Stimulated activated memory B cell treated with anti-CD40 and anti-IgM and Interleukin-4, amounts not matched to agents 10 μg/mL and 1 μg/mL and 100 μg/mL, for 72 hours (primary cell): Measurements from ENCODE around the gene SIPA1.
"Not testable (repeated sequence)": the region's sequence is repeated elsewhere in the genome, so short reads cannot be mapped to it uniquely, and the experiment has no call there.

Source experiments
- ATAC-seq: fragments of 150-1000 bp; cut with Tn5 transposase; 2 replicates; pipeline ENCODE4 v1.10.0; 2021
- H3K27ac Mint-ChIP-seq: one replicate; pipeline ENCODE4 v1.8.0; 2022; ENCODE audit warnings: mild to moderate bottlenecking, mixed read lengths
- H3K27me3 Mint-ChIP-seq: one replicate; pipeline ENCODE4 v1.8.0; 2022; ENCODE audit warnings: mixed read lengths
- H3K36me3 Mint-ChIP-seq: one replicate; pipeline ENCODE4 v1.8.0; 2022; ENCODE audit warnings: mixed read lengths
- H3K4me1 Mint-ChIP-seq: one replicate; pipeline ENCODE4 v1.8.0; 2022; ENCODE audit warnings: mixed read lengths
- H3K4me3 Mint-ChIP-seq: one replicate; pipeline ENCODE4 v1.8.0; 2022; ENCODE audit warnings: mild to moderate bottlenecking, moderate library complexity, mixed read lengths
- H3K9me3 Mint-ChIP-seq: one replicate; pipeline ENCODE4 v1.8.0; 2022; ENCODE audit warnings: mixed read lengths

Gene SIPA1

DNA sequence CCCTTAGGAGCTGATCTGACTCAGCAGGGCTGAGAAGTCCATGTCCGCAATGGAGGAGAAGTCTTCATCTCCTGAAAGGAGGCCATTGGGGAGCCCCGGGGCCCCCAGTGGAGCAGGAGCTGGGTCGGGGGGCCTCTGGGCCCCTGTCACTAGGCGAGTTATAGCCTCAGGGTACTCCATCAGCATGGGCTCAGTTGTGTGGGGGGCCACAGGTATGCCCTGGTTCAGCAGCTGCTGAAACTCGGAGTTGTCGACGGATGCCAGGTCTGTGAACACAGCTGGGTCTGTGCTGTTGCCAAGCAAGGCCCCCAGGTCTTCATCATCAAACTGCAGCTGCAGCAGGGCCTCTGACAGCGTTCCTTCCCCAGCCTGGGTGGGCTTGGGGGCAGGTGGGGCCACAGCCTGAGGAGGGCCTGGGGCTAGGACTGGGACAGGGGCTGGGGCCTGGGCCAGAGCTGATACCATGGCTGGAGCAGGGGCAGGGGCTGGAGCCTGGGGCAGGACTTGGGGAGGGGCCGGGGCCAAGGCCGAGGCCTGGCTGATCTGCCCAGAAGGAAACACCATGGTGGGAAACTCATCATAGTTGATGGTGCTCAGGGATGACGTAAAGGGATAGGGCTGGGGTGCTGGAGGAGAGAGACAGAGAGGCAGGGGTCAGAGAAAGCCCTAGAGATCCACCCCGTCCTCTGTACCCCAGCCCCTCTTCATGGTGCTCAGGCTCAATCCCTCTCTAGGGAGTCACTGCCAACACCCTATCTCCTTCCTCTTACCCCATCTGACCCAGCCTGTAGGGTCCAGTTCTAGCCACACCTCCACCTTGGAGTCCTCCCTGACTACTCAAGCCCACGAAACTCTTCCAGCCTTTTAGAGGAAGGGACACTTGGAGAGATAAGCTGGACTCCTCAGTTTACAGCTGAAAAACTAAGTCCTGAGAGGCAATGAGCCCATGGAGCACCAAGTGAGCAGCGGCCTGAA, 16.8 kb downstream of the SIPA1 start:
- Mint-ChIP-seq H3K27me3 (no peaks in the 10 kb centered on the region), H3K9me3 (no peaks in the 10 kb centered on the region), H3K4me1 (peaks cover 79% of the 10 kb centered on the region), H3K27ac (no peak overlapping the region), H3K4me3 (no peak overlapping the region), H3K36me3 (peaks cover 72% of the 10 kb centered on the region)
- no peak for ATAC-seq

GRCh38 chr11:65655570-65656332, 17.9 kb downstream of the SIPA1 start:
- Mint-ChIP-seq H3K27me3 (no peaks in the 10 kb centered on the region), H3K9me3 (no peaks in the 10 kb centered on the region), H3K4me1 (peaks cover 79% of the 10 kb centered on the region), H3K36me3 (peaks cover 72% of the 10 kb centered on the region), H3K27ac (peak overlapping the region; percentile 58), H3K4me3 (no peak overlapping the region)
- no peak for ATAC-seq

DNA sequence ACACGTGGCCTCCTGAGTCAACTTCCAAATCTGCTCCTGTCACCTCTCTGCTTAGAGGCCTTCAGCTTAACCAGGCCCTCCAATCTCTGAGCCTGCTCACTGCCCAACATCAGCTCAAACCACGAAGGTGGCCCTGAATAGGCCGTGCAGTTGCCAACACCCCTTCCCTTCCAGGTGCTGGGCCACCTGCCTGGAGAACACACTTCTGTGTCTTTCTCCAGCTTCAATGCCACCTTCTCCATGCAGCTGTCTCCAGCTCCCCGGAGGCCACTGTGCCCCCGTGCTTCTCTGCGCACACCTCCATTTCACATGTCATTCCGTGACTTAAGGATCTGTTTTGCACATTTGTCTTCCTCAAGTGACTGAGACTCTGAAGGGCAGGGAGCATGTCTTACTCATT, 19.5 kb downstream of the SIPA1 start:
- no peaks in the 10 kb centered on the region for H3K27me3 Mint-ChIP-seq
- no peak overlapping the region for H3K4me3 Mint-ChIP-seq
- no peak overlapping the region for H3K27ac Mint-ChIP-seq
- peaks cover 58% of the 10 kb centered on the region for H3K36me3 Mint-ChIP-seq
- H3K9me3 Mint-ChIP-seq, result no peaks in the 10 kb centered on the region
- H3K4me1 Mint-ChIP-seq, result peaks cover 68% of the 10 kb centered on the region
- no peak for ATAC-seq

GRCh38 chr11:65658174-65659021, 20.5 kb downstream of the SIPA1 start:
- Mint-ChIP-seq H3K27me3 (no peaks in the 10 kb centered on the region), H3K36me3 (peaks cover 58% of the 10 kb centered on the region), H3K27ac (peak overlapping the region; percentile 61), H3K9me3 (no peaks in the 10 kb centered on the region), H3K4me1 (peaks cover 61% of the 10 kb centered on the region), H3K4me3 (no peak overlapping the region)
- no peak for ATAC-seq

DNA sequence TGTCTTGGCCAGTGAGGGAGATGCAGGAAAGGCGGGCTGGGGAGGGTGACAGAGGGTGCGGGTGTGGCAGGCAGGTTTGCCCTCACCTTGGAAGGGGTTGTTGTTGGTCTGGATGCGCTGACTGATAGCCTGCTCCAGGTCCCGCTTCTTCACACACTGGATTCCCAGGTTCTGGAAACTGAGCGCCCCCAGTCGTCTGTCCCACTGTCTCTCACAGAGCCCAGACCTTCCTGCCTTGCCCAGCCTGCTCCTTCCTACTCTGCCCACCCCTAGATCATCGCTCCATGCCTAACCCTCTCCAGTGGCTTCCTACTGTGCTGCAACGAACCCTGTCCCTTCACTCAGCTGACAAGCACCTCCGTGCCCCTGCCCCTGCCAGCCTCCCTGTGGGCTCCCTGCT, 22.1 kb downstream of the SIPA1 start:
- peaks cover 51% of the 10 kb centered on the region for H3K4me1 Mint-ChIP-seq
- no peak overlapping the region for H3K4me3 Mint-ChIP-seq
- H3K36me3 Mint-ChIP-seq, result peaks cover 49% of the 10 kb centered on the region
- no peak for ATAC-seq
- H3K9me3 Mint-ChIP-seq, result no peaks in the 10 kb centered on the region
- H3K27ac Mint-ChIP-seq, result peak overlapping the region; percentile 61
- H3K27me3 Mint-ChIP-seq, result no peaks in the 10 kb centered on the region

DNA sequence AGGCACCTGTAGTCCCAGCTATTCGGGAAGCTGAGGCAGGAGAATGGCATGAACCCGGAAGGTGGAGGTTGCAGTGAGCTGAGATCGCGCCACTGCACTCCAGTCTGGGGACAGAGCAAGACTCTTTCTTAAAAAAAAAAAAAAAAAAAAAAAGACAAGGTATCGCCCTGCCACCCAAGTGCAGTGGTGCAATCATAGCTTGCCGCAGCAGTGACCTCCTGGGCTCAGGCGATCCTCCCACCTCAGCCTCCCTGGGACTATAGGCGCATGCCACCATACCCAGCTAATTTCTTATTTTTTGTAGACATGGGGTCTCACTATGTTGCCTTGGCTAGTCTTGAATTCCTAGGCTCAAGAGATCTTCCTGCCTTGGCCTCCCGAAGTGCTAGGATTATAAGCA, 23.0 kb downstream of the SIPA1 start:
- not testable (repeated sequence) for ATAC-seq, H3K27me3 Mint-ChIP-seq, H3K9me3 Mint-ChIP-seq, H3K4me3 Mint-ChIP-seq
- peaks cover 44% of the 10 kb centered on the region for H3K36me3 Mint-ChIP-seq
- peak overlapping the region; percentile 93 for H3K27ac Mint-ChIP-seq
- H3K4me1 Mint-ChIP-seq, result peaks cover 48% of the 10 kb centered on the region

- Mint-ChIP-seq H3K36me3 (peaks cover 36% of the 10 kb centered on the region), H3K9me3 (no peaks in the 10 kb centered on the region), H3K27ac (peak overlapping the region; percentile 93), H3K27me3 (no peaks in the 10 kb centered on the region), H3K4me1 (peaks cover 41% of the 10 kb centered on the region), H3K4me3 (peak overlapping the region; percentile 80)
- no peak for ATAC-seq
These were observed 23.8 kb downstream of the SIPA1 start for GRCh38 chr11:65661599-65662246.

DNA sequence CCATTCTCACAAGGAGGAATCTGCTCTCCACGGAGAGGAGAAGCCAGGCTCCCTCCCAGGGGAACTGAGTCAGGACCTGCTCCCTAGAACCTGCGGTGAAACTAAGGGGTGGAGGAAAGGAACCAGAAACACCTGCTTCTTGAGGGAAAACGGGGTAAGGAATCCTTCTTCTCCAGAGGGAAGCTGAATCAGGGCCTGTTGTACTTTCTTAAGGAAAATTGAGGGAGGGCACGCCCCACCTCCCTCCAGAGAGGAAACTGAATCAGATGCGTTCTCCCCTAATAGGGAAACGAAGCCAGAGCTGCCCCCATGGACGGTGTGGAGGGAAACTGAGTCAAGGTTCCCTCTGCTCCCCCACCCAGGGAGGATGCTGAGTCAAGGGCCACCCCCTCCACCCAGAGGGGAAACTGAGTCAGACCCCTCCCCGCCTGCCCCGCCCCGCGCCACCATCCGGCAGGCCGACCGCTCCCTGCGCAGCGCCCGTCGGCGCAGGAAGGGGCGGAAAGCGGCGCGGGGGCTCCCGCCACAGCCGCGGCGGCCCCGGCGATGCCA, 24.4 kb downstream of the SIPA1 start:
- Mint-ChIP-seq H3K4me3 (peak overlapping the region; percentile 84), H3K4me1 (peaks cover 35% of the 10 kb centered on the region), H3K36me3 (peaks cover 30% of the 10 kb centered on the region), H3K27me3 (no peaks in the 10 kb centered on the region), H3K9me3 (no peaks in the 10 kb centered on the region), H3K27ac (peak overlapping the region; percentile 93)
- ATAC-seq, result peak; percentile 52

- H3K4me1 Mint-ChIP-seq, result peaks cover 30% of the 10 kb centered on the region
- peak within 1 kb of the TSS; percentile 93 for H3K27ac Mint-ChIP-seq
- no peaks in the 10 kb centered on the region for H3K27me3 Mint-ChIP-seq
- peak within 1 kb of the TSS; percentile 84 for H3K4me3 Mint-ChIP-seq
- H3K9me3 Mint-ChIP-seq, result no peaks in the 10 kb centered on the region
- peaks cover 25% of the 10 kb centered on the region for H3K36me3 Mint-ChIP-seq
- peak; percentile 95 for ATAC-seq
These were observed 25.1 kb downstream of the SIPA1 start, which contains the start of gene RELA for GRCh38 chr11:65662799-65663638. TSS of gene RELA (minus strand) at chr11:65662916. CDS start at chr11:65662832, 84 bp downstream.

DNA sequence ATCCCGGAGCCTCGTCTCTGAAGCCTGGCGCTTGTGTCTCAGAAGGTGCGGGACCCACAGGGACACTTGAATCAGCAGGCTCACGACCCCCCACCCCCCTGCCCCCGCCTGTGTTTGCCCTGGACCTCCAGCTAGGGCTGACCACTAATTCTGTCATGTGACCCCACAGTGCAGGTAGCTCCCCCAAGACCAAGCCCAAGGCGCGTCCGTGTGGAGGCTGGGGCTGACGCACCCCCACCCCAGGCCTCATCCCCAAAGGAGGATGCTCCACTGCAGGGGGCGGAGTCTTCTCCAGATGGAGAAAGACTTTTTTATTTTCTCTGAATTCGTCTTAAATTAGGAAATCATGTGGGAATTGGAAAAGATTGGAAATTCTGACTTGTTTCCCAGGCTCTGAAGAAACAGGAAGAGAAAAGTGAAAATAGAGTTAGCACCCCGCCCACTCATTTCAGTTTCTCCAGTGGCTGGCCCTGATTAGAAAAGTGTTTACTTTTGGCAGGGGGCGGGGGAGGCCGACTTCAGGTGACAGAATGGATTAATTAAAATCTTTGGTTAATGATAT, 25.8 kb downstream of the SIPA1 start:
- H3K9me3 Mint-ChIP-seq, result no peaks in the 10 kb centered on the region
- peaks cover 20% of the 10 kb centered on the region for H3K36me3 Mint-ChIP-seq
- H3K4me3 Mint-ChIP-seq, result peak overlapping the region; percentile 84
- H3K27ac Mint-ChIP-seq, result peak overlapping the region; percentile 93
- H3K4me1 Mint-ChIP-seq, result peaks cover 25% of the 10 kb centered on the region
- H3K27me3 Mint-ChIP-seq, result no peaks in the 10 kb centered on the region
- peak; percentile 60 for ATAC-seq

DNA sequence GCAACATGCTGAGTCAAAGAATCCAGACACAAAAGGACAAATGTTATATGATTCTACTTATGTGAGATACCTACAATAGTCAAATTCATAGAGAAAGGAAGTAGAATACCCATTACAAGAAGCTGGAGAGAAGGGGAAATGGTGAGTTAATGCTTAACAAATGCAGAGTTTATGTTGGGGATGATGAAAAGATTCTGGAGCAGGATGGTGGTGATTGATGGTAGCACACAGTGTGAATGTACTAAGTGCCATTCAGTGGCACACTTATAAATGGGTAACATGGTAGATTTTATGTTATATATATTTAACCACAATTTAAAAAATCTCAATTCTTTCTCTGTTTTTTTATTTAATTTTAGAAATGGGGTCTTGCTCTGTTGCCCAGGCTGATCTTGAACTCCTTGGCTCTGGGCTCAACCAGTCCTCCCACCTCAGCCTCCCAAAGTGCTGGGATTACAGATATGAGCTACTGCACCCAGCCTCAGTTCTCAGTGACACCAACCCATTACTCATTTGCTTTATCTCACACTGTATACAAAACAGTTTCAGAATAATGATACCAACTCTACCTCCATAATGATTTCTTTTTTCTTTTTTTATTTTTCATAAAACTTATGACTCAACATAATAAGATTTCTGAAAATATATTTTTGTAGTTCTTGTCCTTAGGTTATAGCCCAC, 34.4 kb downstream of the SIPA1 start:
- Mint-ChIP-seq H3K4me1 (no peaks in the 10 kb centered on the region), H3K36me3 (no peaks in the 10 kb centered on the region), H3K4me3 (no peak overlapping the region), H3K27ac (no peak overlapping the region), H3K27me3 (no peaks in the 10 kb centered on the region), H3K9me3 (no peaks in the 10 kb centered on the region)
- no peak for ATAC-seq

DNA sequence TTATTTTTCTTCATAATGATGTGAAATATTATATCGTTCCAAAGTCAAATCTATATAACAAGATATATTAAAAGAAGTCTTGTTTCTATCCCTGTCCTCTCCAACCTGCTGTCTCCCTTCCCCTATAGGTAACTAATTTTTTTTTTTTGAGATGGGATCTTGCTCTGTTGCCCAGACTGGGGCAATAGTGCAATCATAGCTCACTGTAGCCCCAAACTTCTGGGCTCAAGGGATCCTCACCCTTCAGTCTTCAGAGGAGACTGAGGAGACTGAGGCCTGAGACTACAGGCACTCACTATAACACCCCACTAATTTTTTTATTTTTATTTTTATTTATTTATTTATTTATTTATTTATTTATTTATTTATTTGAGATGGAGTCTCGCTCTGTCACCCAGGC, 35.1 kb downstream of the SIPA1 start:
- H3K4me1 Mint-ChIP-seq, result no peaks in the 10 kb centered on the region
- H3K9me3 Mint-ChIP-seq, result no peaks in the 10 kb centered on the region
- no peaks in the 10 kb centered on the region for H3K27me3 Mint-ChIP-seq
- ATAC-seq, result no peak
- H3K27ac Mint-ChIP-seq, result no peak overlapping the region
- no peaks in the 10 kb centered on the region for H3K36me3 Mint-ChIP-seq
- no peak overlapping the region for H3K4me3 Mint-ChIP-seq

- no peaks in the 10 kb centered on the region for H3K4me1 Mint-ChIP-seq
- H3K4me3 Mint-ChIP-seq, result no peak overlapping the region
- no peak overlapping the region for H3K27ac Mint-ChIP-seq
- H3K27me3 Mint-ChIP-seq, result no peaks in the 10 kb centered on the region
- no peaks in the 10 kb centered on the region for H3K36me3 Mint-ChIP-seq
- no peaks in the 10 kb centered on the region for H3K9me3 Mint-ChIP-seq
- no peak for ATAC-seq
These were observed 42.4 kb downstream of the SIPA1 start for GRCh38 chr11:65680192-65680743.
